IMR-90 (cell line): Measurements from ENCODE around the gene SLC2A1. TPM values are rescaled to one million over a fixed set of nuclear protein-coding genes. Genes with fewer than 3 reads are reported as not detected.

Experiments used
- ATAC-seq: fragments of 200-7000 bp; cut with Tn5 transposase; 2 replicates; pipeline ENCODE4 v1.9.1; 2020; ENCODE audit warnings: low read depth, mild to moderate bottlenecking, moderate library complexity
- BruUV-seq: library from RNA; stranded (reverse); fragments of 400-500 nt; replicated peaks from 2 replicates; lab custom pipeline; 2021; lab: Mats Ljungman, UMichigan
- CTCF ChIA-PET: fragments of 300-600 bp; formaldehyde crosslinking; extraction: SDS; loops from one replicate; lab custom pipeline; 2021; ENCODE audit warnings: antibody characterized with exemption; lab: Yijun Ruan, JAX
- POLR2A ChIA-PET: fragments of 300-600 bp; sonication (Branson Sonifier 250); formaldehyde crosslinking; loops from one replicate; lab custom pipeline; 2022; ENCODE audit warnings: antibody characterized with exemption; ENCODE audit not compliant: unreplicated experiment; lab: Charles Lee
- DNase-seq: peaks from one replicate; pipeline ENCODE4 v3.0.0; 2013
- H2AFZ ChIP-seq: replicated peaks from 2 replicates; pipeline ENCODE3; 2013; ENCODE audit warnings: low read length, mild to moderate bottlenecking; ENCODE audit not compliant: poor library complexity
- H2AK5ac ChIP-seq: 2 replicates; pipeline ENCODE4 v1.6.1; 2013; ENCODE audit warnings: low read depth, low read length, inconsistent platforms
- H2AK9ac ChIP-seq: replicated peaks from 2 replicates; pipeline ENCODE3; 2013; ENCODE audit warnings: mild to moderate bottlenecking, low read depth, low read length, moderate library complexity; ENCODE audit not compliant: poor library complexity
- H2BK120ac ChIP-seq: 2 replicates; pipeline ENCODE4 v1.6.1; 2013; ENCODE audit warnings: low read depth, low read length, inconsistent platforms
- H2BK15ac ChIP-seq: 3 replicates; pipeline ENCODE4 v1.6.1; 2013; ENCODE audit warnings: low read depth, low read length, inconsistent platforms
- H2BK20ac ChIP-seq: 2 replicates; pipeline ENCODE4 v1.6.1; 2013; ENCODE audit warnings: low read depth, mild to moderate bottlenecking, inconsistent platforms, low read length, moderate library complexity
- H2BK5ac ChIP-seq: 2 replicates; pipeline ENCODE4 v1.6.1; 2013; ENCODE audit warnings: mild to moderate bottlenecking, low read depth, low read length, inconsistent platforms; ENCODE audit not compliant: poor library complexity, severe bottlenecking
- H3K14ac ChIP-seq: replicated peaks from 2 replicates; pipeline ENCODE4 v1.6.1; 2013; ENCODE audit warnings: low read depth, low read length, inconsistent platforms
- H3K18ac ChIP-seq: 2 replicates; pipeline ENCODE4 v1.6.1; 2013; ENCODE audit warnings: low read depth, low read length, control low read depth
- H3K23ac ChIP-seq: 2 replicates; pipeline ENCODE4 v1.6.1; 2013; ENCODE audit warnings: low read depth, low read length, inconsistent platforms
- H3K27ac ChIP-seq: 2 replicates; pipeline ENCODE4 v1.5.1; 2013; ENCODE audit warnings: mild to moderate bottlenecking, control low read depth, low read length; ENCODE audit not compliant: insufficient read depth
- H3K27me3 ChIP-seq: 2 replicates; pipeline ENCODE4 v1.6.1; 2013; ENCODE audit warnings: low read length; ENCODE audit not compliant: control insufficient read depth, insufficient read depth
- H3K36me3 ChIP-seq: 2 replicates; pipeline ENCODE4 v1.6.1; 2013; ENCODE audit warnings: low read length, mixed read lengths; ENCODE audit not compliant: control insufficient read depth, insufficient read depth
- H3K4ac ChIP-seq: 2 replicates; pipeline ENCODE4 v1.6.1; 2013; ENCODE audit warnings: low read depth, low read length, inconsistent platforms
- H3K4me1 ChIP-seq: 2 replicates; pipeline ENCODE4 v1.6.1; 2013; ENCODE audit warnings: low read length, mixed read lengths; ENCODE audit not compliant: control insufficient read depth, insufficient read depth
- H3K4me2 ChIP-seq: 2 replicates; pipeline ENCODE4 v1.6.1; 2013; ENCODE audit warnings: low read depth, mild to moderate bottlenecking, control low read depth, low read length, moderate library complexity
- H3K4me3 ChIP-seq: 2 replicates; pipeline ENCODE4 v1.5.1; 2013; ENCODE audit warnings: low read depth, mild to moderate bottlenecking, control low read depth, low read length, moderate library complexity; ENCODE audit not compliant: insufficient read depth
- H3K56ac ChIP-seq: 2 replicates; pipeline ENCODE4 v1.6.1; 2013; ENCODE audit warnings: low read length, inconsistent platforms; ENCODE audit not compliant: insufficient read depth; ENCODE audit errors: extremely low read depth
- H3K79me1 ChIP-seq, 2 experiments: 2 replicates each; pipeline ENCODE4 v1.6.1; 2013; ENCODE audit warnings: low read length in 2 of 2, inconsistent platforms in 1 of 2, low read depth in 1 of 2
- H3K9ac ChIP-seq: 2 replicates; pipeline ENCODE4 v1.6.1; 2013; ENCODE audit warnings: low read depth, low read length, control low read depth
- H3K9me1 ChIP-seq: 2 replicates; pipeline ENCODE4 v1.6.1; 2013; ENCODE audit warnings: low read length, inconsistent platforms; ENCODE audit not compliant: insufficient read depth
- H3K9me3 ChIP-seq: 2 replicates; pipeline ENCODE4 v1.6.1; 2013; ENCODE audit warnings: low read length; ENCODE audit not compliant: control insufficient read depth, insufficient read depth
- H4K20me1 ChIP-seq: 2 replicates; pipeline ENCODE4 v1.6.1; 2013; ENCODE audit warnings: low read length, inconsistent platforms; ENCODE audit not compliant: insufficient read depth
- H4K5ac ChIP-seq: 2 replicates; pipeline ENCODE4 v1.6.1; 2013; ENCODE audit warnings: mild to moderate bottlenecking, low read depth, low read length, control low read depth
- H4K8ac ChIP-seq, 2 experiments: 2 replicates each; pipeline ENCODE4 v1.6.1; 2013; ENCODE audit warnings: low read depth in 2 of 2, low read length in 2 of 2, control low read depth in 1 of 2, inconsistent platforms in 1 of 2
- H4K91ac ChIP-seq: 2 replicates; pipeline ENCODE4 v1.6.1; 2013; ENCODE audit warnings: low read depth, low read length, inconsistent platforms; ENCODE audit not compliant: insufficient read depth
- BHLHE40 ChIP-seq: fragments of 150-350 bp; IDR thresholded peaks from 2 replicates; pipeline ENCODE4 v1.6.1; 2016; ENCODE audit warnings: mild to moderate bottlenecking, low read depth, low read length
- CHD1 ChIP-seq: IDR thresholded peaks from 2 replicates; pipeline ENCODE4 v1.6.1; 2012; ENCODE audit warnings: low read depth, low read length, improper control_type of control experiment
- CTCF ChIP-seq: conservative IDR thresholded peaks from 2 replicates; pipeline ENCODE4 v1.5.1; 2012; ENCODE audit warnings: mild to moderate bottlenecking, low read depth, low read length, improper control_type of control experiment
- ELK1 ChIP-seq: fragments of 150-350 bp; IDR thresholded peaks from 2 replicates; pipeline ENCODE4 v1.6.1; 2016; ENCODE audit warnings: low read depth, mild to moderate bottlenecking, low read length, moderate library complexity, borderline replicate concordance
- MAFK ChIP-seq: IDR thresholded peaks from 2 replicates; pipeline ENCODE4 v1.6.1; 2012; ENCODE audit warnings: low read depth, low read length, improper control_type of control experiment
- MAZ ChIP-seq: IDR thresholded peaks from 2 replicates; pipeline ENCODE4 v1.6.1; 2012; ENCODE audit warnings: low read depth, mild to moderate bottlenecking, low read length, improper control_type of control experiment, moderate library complexity, borderline replicate concordance
- NFE2L2 ChIP-seq: fragments of 150-350 bp; IDR thresholded peaks from 2 replicates; pipeline ENCODE4 v1.6.1; 2016; ENCODE audit warnings: low read depth, mild to moderate bottlenecking, low read length
- POLR2A ChIP-seq: IDR thresholded peaks from 2 replicates; pipeline ENCODE4 v1.6.1; 2012; ENCODE audit warnings: mild to moderate bottlenecking, low read depth, low read length
- RAD21 ChIP-seq: IDR thresholded peaks from 2 replicates; pipeline ENCODE4 v1.6.1; 2012; ENCODE audit warnings: low read length, improper control_type of control experiment
- RCOR1 ChIP-seq: IDR thresholded peaks from 2 replicates; pipeline ENCODE4 v1.6.1; 2012; ENCODE audit warnings: mild to moderate bottlenecking, low read length, improper control_type of control experiment; ENCODE audit not compliant: insufficient replicate concordance
- RFX5 ChIP-seq: IDR thresholded peaks from 2 replicates; pipeline ENCODE4 v1.8.0; 2012; ENCODE audit warnings: low read depth, mild to moderate bottlenecking, low read length, moderate library complexity
- SMC3 ChIP-seq: fragments of 150-350 bp; IDR thresholded peaks from 2 replicates; pipeline ENCODE4 v1.6.1; 2016; ENCODE audit warnings: low read depth, mild to moderate bottlenecking, antibody characterized with exemption, low read length, moderate library complexity
- USF2 ChIP-seq: fragments of 150-350 bp; IDR thresholded peaks from 2 replicates; pipeline ENCODE4 v1.6.1; 2017; ENCODE audit warnings: mild to moderate bottlenecking, antibody characterized with exemption, low read length, low read depth
- whole genome bisulfite sequencing, 2 experiments: methylation state at CpG; one replicate each; pipeline versions ENCODE4 v1.1.5 to v1.1.7; 2013; ENCODE audit warnings: missing lambda C conversion rate in 2 of 2; ENCODE audit not compliant: insufficient read length in 1 of 2; ENCODE audit errors: extremely low coverage in 2 of 2; 5-methylcytosine and 5-hydroxymethylcytosine counted together
- dilution Hi-C: fragments of 300-500 bp; cut with HindIII; formaldehyde crosslinking; loops from one replicate; pipeline ENCODE4 v1.14.3; 2018; ENCODE audit warnings: low sequenced_read_pairs; ENCODE audit not compliant: unreplicated experiment
- in situ Hi-C: fragments of 300-500 bp; cut with MboI; formaldehyde crosslinking; loops from 3 replicates; pipeline ENCODE4 v1.14.3; 2019; ENCODE audit warnings: low sequenced_read_pairs, inconsistent platforms, mixed read lengths
- intact Hi-C: fragments of 100-400 bp; cut with micrococcal nuclease; formaldehyde crosslinking; loops from 2 replicates; pipeline ENCODE4 v1.10.0; 2022
- polyA plus RNA-seq, 3 experiments: library from polyadenylated mRNA; depleted of rRNA; stranded (reverse); fragments of >200 nt; gene quantifications; 2 replicates each; pipeline ENCODE4 v1.2.3, GENCODE V29; 2012; ENCODE audit warnings: low replicate concordance in 1 of 3
- total RNA-seq: library from RNA; depleted of rRNA; stranded (reverse); fragments of >200 nt; gene quantifications from 2 replicates; pipeline ENCODE4 v1.2.3, GENCODE V29; 2012

Gene SLC2A1
- total and polyA plus RNA-seq, 2 of the 4 experiments (the other 2 are of a cell fraction), result 200 to 395 TPM

- POLR2A ChIA-PET, result no interaction called here
- peak overlapping the region; percentile 81 for H4K91ac ChIP-seq
- WGBS, 2 experiments, result no CpG with 5 or more reads among the region's 10 CpGs
- H3K4me2 ChIP-seq, result peak overlapping the region; percentile 13
- peaks cover 15 to 25% of the 10 kb centered on the region in 2 experiments; a peak in 3 of 4 replicates for H3K79me1 ChIP-seq
- H3K18ac ChIP-seq, result peak overlapping the region; percentile 77
- H3K9ac ChIP-seq, result peak overlapping the region; percentile 34; the same call in 1 of the 2 replicates
- H3K9me3 ChIP-seq, result no peaks in the 10 kb centered on the region
- CTCF ChIA-PET, result no interaction called here
- H2AFZ ChIP-seq, result no peak overlapping the region
- H3K27me3 ChIP-seq, result no peaks in the 10 kb centered on the region
- H3K36me3 ChIP-seq, result no peaks in the 10 kb centered on the region
- peak overlapping the region; percentile 58 for H4K8ac ChIP-seq
- H3K27ac ChIP-seq, result peak overlapping the region; percentile 84
- H3K9me1 ChIP-seq, result peaks cover 15% of the 10 kb centered on the region
- H3K14ac ChIP-seq, result peak overlapping the region; percentile 35
- H3K23ac ChIP-seq, result peak overlapping the region; percentile 28; the same call in 1 of the 2 replicates
- peak overlapping the region; percentile 72 for H2BK20ac ChIP-seq
- DNase-seq (peak; percentile 96), ATAC-seq (peak; percentile 14)
- H2BK5ac ChIP-seq, result peak overlapping the region; percentile 67
- peak overlapping the region; percentile 95 for H2AK5ac ChIP-seq
- no peaks in the 10 kb centered on the region for H4K20me1 ChIP-seq
- H4K5ac ChIP-seq, result peak overlapping the region; percentile 23; the same call in 1 of the 2 replicates
- dilution Hi-C loops, result no loop called here
- in situ Hi-C loops, result no loop called here
- H3K4ac ChIP-seq, result peak overlapping the region; percentile 76
- H3K4me1 ChIP-seq, result peaks cover 19% of the 10 kb centered on the region
- H3K56ac ChIP-seq, result peak overlapping the region; percentile 37; the same call in 1 of the 2 replicates
- peak overlapping the region; percentile 62 for H2AK9ac ChIP-seq
- no peak overlapping the region for H3K4me3 ChIP-seq
- BruUV-seq, result no TSS peak
- peak overlapping the region; percentile 87 for H2BK120ac ChIP-seq
- peak overlapping the region; percentile 87; the same call in 2 of the 3 replicates for H2BK15ac ChIP-seq
- intact Hi-C loops, result no loop called here
- no peak for TF ChIP-seq CTCF
- no peak for TF ChIP-seq USF2
- TF ChIP-seq CHD1, result no peak
- TF ChIP-seq MAFK, result 0 out of 2 replicates have a peak, but pooled peaks have one; percentile 19
- no peak for TF ChIP-seq RFX5
- no peak for TF ChIP-seq MAZ
- TF ChIP-seq RAD21, result 0 out of 2 replicates have a peak, but pooled peaks have one; percentile 6
- TF ChIP-seq POLR2A, result no peak
- no peak; the same call in 1 of the 2 replicates for TF ChIP-seq SMC3
- no peak for TF ChIP-seq RCOR1
- TF ChIP-seq ELK1, result no peak
- TF ChIP-seq NFE2L2, result peak; percentile 72
- TF ChIP-seq BHLHE40, result peak; percentile 35; the same call in 1 of the 2 replicates
These were observed 8.3 kb upstream of the SLC2A1 start for GRCh38 chr1:42966688-42967612.
